A549 (cell line): ENCODE data around the gene TRIM50. TPM values are rescaled to one million over a fixed set of nuclear protein-coding genes. Genes with fewer than 3 reads are reported as not detected.

Source experiments
- ATAC-seq, 2 experiments: fragments of 200-7000 bp in 1 of 2; fragments of >200 bp in 1 of 2; cut with Nextera tagmentation in 1 of 2; cut with Tn5 transposase in 1 of 2; 3 replicates each; pipeline versions ENCODE4 v1.8.0 to v1.9.1; 2018 to 2020; ENCODE audit warnings: mild to moderate bottlenecking in 1 of 2, moderate library complexity in 1 of 2
- CTCF ChIA-PET: fragments of 300-600 bp; sonication (Branson Sonifier 250); formaldehyde crosslinking; extraction: SDS; loops from one replicate; lab custom pipeline; 2021; ENCODE audit warnings: antibody characterized with exemption, inconsistent platforms; lab: Yijun Ruan, JAX
- POLR2A ChIA-PET: fragments of 350-600 bp; formaldehyde crosslinking; extraction: SDS; loops from one replicate; lab custom pipeline; 2021; ENCODE audit warnings: antibody characterized with exemption, inconsistent platforms; lab: Yijun Ruan, JAX
- DNase-seq, 2 experiments: peaks; one replicate each; pipeline versions ENCODE4 v3.0.0 to v3.0.0-alpha.2; 2011 to 2016; ENCODE audit warnings: low read depth in 1 of 2, low spot score in 1 of 2
- FAIRE-seq: peaks from 2 replicates; lab custom pipeline; 2011; peaks lifted over from hg19 to GRCh38; lab: Jason Lieb, UNC
- H3K27ac ChIP-seq, 2 experiments: fragments of >200 bp; sonication (Bioruptor Twin); formaldehyde crosslinking; 3 replicates each; pipeline ENCODE4 v1.5.1; 2016 to 2017
- H3K4me1 ChIP-seq: fragments of >200 bp; sonication (Bioruptor Twin); formaldehyde crosslinking; 3 replicates; pipeline ENCODE4 v1.6.1; 2016
- H3K4me2 ChIP-seq: fragments of >200 bp; sonication (Bioruptor Twin); formaldehyde crosslinking; 3 replicates; pipeline ENCODE4 v1.6.1; 2016
- H3K4me3 ChIP-seq: fragments of >200 bp; sonication (Bioruptor Twin); formaldehyde crosslinking; 3 replicates; pipeline ENCODE4 v1.5.1; 2016
- H3K9me3 ChIP-seq: fragments of >200 bp; sonication (Bioruptor Twin); formaldehyde crosslinking; 3 replicates; pipeline ENCODE4 v1.6.1; 2016
- EHMT2 ChIP-seq: fragments of 200-600 bp; sonication (generic); IDR thresholded peaks from 2 replicates; pipeline ENCODE4 v1.6.1; 2016; ENCODE audit warnings: antibody characterized with exemption, low read depth, mild to moderate bottlenecking, moderate library complexity
- EP300 ChIP-seq, 2 experiments: fragments of >200 bp; sonication (Bioruptor Twin); formaldehyde crosslinking; IDR thresholded peaks; 2 replicates in 1 of 2; 3 replicates in 1 of 2; pipeline ENCODE4 v1.6.1; 2016 to 2017
- FOSB ChIP-seq: fragments of 250-450 bp; sonication (Bioruptor Pico); IDR thresholded peaks from 2 replicates; pipeline ENCODE4 v1.5.0; 2020; ENCODE audit warnings: mild to moderate bottlenecking, moderate library complexity
- GATA3 ChIP-seq: IDR thresholded peaks from 2 replicates; pipeline ENCODE4 v1.6.1; 2012; ENCODE audit warnings: borderline replicate concordance
- HDAC2 ChIP-seq: fragments of 200-600 bp; sonication (generic); IDR thresholded peaks from 2 replicates; pipeline ENCODE4 v1.6.1; 2016
- HEYL ChIP-seq: fragments of 250-450 bp; sonication (Bioruptor Pico); IDR thresholded peaks from 2 replicates; pipeline ENCODE4 v1.8.0; 2021; ENCODE audit warnings: mild to moderate bottlenecking, moderate library complexity
- KDM1A ChIP-seq: fragments of 200-600 bp; sonication (generic); IDR thresholded peaks from 2 replicates; pipeline ENCODE4 v1.6.1; 2016; ENCODE audit warnings: low read depth, mild to moderate bottlenecking
- MAZ ChIP-seq: fragments of 150-350 bp; IDR thresholded peaks from 2 replicates; pipeline ENCODE4 v1.6.1; 2014; ENCODE audit warnings: antibody characterized with exemption, low read depth, low read length, borderline replicate concordance
- NPAS2 ChIP-seq: fragments of 250-450 bp; sonication (Bioruptor Pico); IDR thresholded peaks from 2 replicates; pipeline ENCODE4 v1.8.0; 2022; ENCODE audit warnings: mild to moderate bottlenecking, moderate library complexity, borderline replicate concordance
- POLR2A ChIP-seq: IDR thresholded peaks from 2 replicates; pipeline ENCODE4 v1.6.1; 2012; ENCODE audit warnings: mild to moderate bottlenecking, low read length
- POLR2AphosphoS2 ChIP-seq: conservative IDR thresholded peaks from 2 replicates; pipeline ENCODE4 v1.6.1; 2012; ENCODE audit warnings: low read length, improper control_type of control experiment, inconsistent platforms
- RAD21 ChIP-seq, 2 experiments: fragments of >200 bp in 1 of 2; sonication (Bioruptor Twin) in 1 of 2; formaldehyde crosslinking in 1 of 2; IDR thresholded peaks in 1 of 2; conservative IDR thresholded peaks in 1 of 2; 2 replicates in 1 of 2; 3 replicates in 1 of 2; pipeline ENCODE4 v1.6.1; 2012 to 2018; ENCODE audit warnings: inconsistent platforms in 1 of 2
- RARB ChIP-seq: fragments of 250-450 bp; sonication (Bioruptor Pico); IDR thresholded peaks from 2 replicates; pipeline ENCODE4 v1.8.0; 2021; ENCODE audit warnings: mild to moderate bottlenecking, moderate library complexity
- RCOR1 ChIP-seq: fragments of 150-350 bp; IDR thresholded peaks from 2 replicates; pipeline ENCODE4 v1.6.1; 2014; ENCODE audit warnings: antibody characterized with exemption, low read length, low read depth
- RFX5 ChIP-seq: fragments of 450-650 bp; IDR thresholded peaks from 2 replicates; pipeline ENCODE4 v1.7.1; 2014; ENCODE audit warnings: antibody characterized with exemption, mild to moderate bottlenecking, moderate library complexity
- SMC3 ChIP-seq: fragments of >200 bp; sonication (Bioruptor Twin); formaldehyde crosslinking; IDR thresholded peaks from 3 replicates; pipeline ENCODE4 v1.6.1; 2018; ENCODE audit warnings: inconsistent platforms
- TFCP2L1 ChIP-seq: fragments of 250-450 bp; sonication (Bioruptor Pico); IDR thresholded peaks from 2 replicates; pipeline ENCODE4 v1.5.0; 2021; ENCODE audit warnings: mild to moderate bottlenecking
- TP53 ChIP-seq: fragments of 250-450 bp; sonication (Bioruptor Pico); IDR thresholded peaks from 2 replicates; pipeline ENCODE4 v1.5.0; 2021; ENCODE audit warnings: mild to moderate bottlenecking, moderate library complexity
- ZFP36 ChIP-seq: fragments of 450-650 bp; IDR thresholded peaks from 2 replicates; pipeline ENCODE4 v1.6.1; 2014; ENCODE audit warnings: borderline replicate concordance; ENCODE audit not compliant: partially characterized antibody
- ZNF302 ChIP-seq: fragments of 250-450 bp; sonication (Bioruptor Pico); IDR thresholded peaks from 2 replicates; pipeline ENCODE4 v1.9.0; 2021; ENCODE audit warnings: inconsistent platforms, mild to moderate bottlenecking, moderate library complexity
- WGBS: methylation state at CpG from one replicate; pipeline ENCODE4 v1.1.6; 2017; ENCODE audit errors: missing lambda C conversion rate; 5-methylcytosine and 5-hydroxymethylcytosine counted together
- polyA plus RNA-seq, 4 experiments: library from polyadenylated mRNA; depleted of rRNA in 3 of 4; stranded (reverse); fragments of >200 nt; fragmentation: RNase III in 1 of 4; extraction: RNeasy Plus Mini Kit Qiagen cat#74134 plus additional on column Dnase treatment in 1 of 4; gene quantifications; 2 replicates in 3 of 4; 3 replicates in 1 of 4; pipeline ENCODE4 v1.2.3, GENCODE V29; 2011 to 2017
- TF ChIP-seq, protein P1 (sequence below): fragments of >200 bp; sonication (Bioruptor Twin); formaldehyde crosslinking; IDR thresholded peaks from 3 replicates; pipeline ENCODE4 v1.6.1; 2016
- TF ChIP-seq, protein P2 (sequence below): fragments of 150-350 bp; IDR thresholded peaks from 2 replicates; pipeline ENCODE4 v1.6.1; 2014; ENCODE audit warnings: low read depth, mild to moderate bottlenecking, low read length
- TF ChIP-seq, protein P3 (sequence below): fragments of >200 bp; sonication (Bioruptor Twin); formaldehyde crosslinking; IDR thresholded peaks from 3 replicates; pipeline ENCODE4 v1.5.1; 2016
- TF ChIP-seq, protein P4 (sequence below): fragments of 200-600 bp; sonication (generic); IDR thresholded peaks from 2 replicates; pipeline ENCODE4 v1.6.1; 2016; ENCODE audit warnings: antibody characterized with exemption, mild to moderate bottlenecking, moderate library complexity

The TRIM50 gene
- polyA plus RNA-seq, 2 of the 4 experiments (the other 2 are of a cell fraction) = not detected

DNA sequence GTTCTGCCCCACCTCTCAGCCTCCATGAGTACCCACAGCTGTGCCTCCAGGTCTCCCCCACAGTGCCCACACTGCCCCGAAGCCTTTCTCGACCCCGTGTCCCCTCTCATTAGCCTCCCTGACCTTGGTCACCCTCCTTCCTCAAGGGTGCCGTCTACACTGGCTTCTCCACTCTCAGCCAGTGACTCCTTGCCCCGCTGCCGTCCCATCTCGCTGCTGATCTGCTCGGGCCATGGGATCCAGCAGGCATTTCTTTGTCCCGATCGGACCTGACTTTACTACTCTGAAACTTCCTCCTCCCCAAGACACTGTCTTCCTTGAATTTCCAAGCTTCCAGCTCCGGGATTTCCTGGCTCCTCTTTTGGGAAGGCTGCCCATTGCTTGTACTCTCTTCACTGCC, 31.4 kb upstream of the TRIM50 start:
- WGBS = 83% methylated on average over 11 of the region's 11 CpGs
- CTCF ChIA-PET = no interaction called here
- Histone ChIP-seq H3K9me3 (no peaks in the 10 kb centered on the region), H3K27ac (peak overlapping the region in 1 of 2 experiments; percentile 59; a peak in 2 of 6 replicates), H3K4me1 (peaks cover 9% of the 10 kb centered on the region), H3K4me3 (no peak overlapping the region), H3K4me2 (no peak overlapping the region)
- ATAC-seq (no peak), FAIRE-seq (no peak), DNase-seq (no peak)
- POLR2A ChIA-PET = no interaction called here
- no peak for TF ChIP-seq ZFP36
- no peak for TF ChIP-seq FOSB
- TF ChIP-seq, protein P1, sequence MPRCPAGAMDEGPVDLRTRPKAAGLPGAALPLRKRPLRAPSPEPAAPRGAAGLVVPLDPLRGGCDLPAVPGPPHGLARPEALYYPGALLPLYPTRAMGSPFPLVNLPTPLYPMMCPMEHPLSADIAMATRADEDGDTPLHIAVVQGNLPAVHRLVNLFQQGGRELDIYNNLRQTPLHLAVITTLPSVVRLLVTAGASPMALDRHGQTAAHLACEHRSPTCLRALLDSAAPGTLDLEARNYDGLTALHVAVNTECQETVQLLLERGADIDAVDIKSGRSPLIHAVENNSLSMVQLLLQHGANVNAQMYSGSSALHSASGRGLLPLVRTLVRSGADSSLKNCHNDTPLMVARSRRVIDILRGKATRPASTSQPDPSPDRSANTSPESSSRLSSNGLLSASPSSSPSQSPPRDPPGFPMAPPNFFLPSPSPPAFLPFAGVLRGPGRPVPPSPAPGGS = no peak
- TF ChIP-seq HEYL (CRISPR knock-in tag) = no peak
- TF ChIP-seq NPAS2 (CRISPR knock-in tag) = no peak
- TF ChIP-seq RARB (CRISPR knock-in tag) = no peak
- TF ChIP-seq POLR2A = no peak
- TF ChIP-seq EP300 (IDR thresholded peaks at IDR 0.05) = no peak
- no peak for TF ChIP-seq RAD21 (conservative IDR thresholded peaks at IDR 0.05 in 1 of 2, IDR thresholded peaks at IDR 0.05 in 1 of 2)
- TF ChIP-seq, protein P2, sequence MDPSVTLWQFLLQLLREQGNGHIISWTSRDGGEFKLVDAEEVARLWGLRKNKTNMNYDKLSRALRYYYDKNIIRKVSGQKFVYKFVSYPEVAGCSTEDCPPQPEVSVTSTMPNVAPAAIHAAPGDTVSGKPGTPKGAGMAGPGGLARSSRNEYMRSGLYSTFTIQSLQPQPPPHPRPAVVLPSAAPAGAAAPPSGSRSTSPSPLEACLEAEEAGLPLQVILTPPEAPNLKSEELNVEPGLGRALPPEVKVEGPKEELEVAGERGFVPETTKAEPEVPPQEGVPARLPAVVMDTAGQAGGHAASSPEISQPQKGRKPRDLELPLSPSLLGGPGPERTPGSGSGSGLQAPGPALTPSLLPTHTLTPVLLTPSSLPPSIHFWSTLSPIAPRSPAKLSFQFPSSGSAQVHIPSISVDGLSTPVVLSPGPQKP = no peak
- no peak for TF ChIP-seq HDAC2
- no peak for TF ChIP-seq POLR2AphosphoS2
- TF ChIP-seq MAZ = no peak
- no peak for TF ChIP-seq ZNF302 (CRISPR knock-in tag)
- TF ChIP-seq KDM1A = no peak
- TF ChIP-seq, protein P3, sequence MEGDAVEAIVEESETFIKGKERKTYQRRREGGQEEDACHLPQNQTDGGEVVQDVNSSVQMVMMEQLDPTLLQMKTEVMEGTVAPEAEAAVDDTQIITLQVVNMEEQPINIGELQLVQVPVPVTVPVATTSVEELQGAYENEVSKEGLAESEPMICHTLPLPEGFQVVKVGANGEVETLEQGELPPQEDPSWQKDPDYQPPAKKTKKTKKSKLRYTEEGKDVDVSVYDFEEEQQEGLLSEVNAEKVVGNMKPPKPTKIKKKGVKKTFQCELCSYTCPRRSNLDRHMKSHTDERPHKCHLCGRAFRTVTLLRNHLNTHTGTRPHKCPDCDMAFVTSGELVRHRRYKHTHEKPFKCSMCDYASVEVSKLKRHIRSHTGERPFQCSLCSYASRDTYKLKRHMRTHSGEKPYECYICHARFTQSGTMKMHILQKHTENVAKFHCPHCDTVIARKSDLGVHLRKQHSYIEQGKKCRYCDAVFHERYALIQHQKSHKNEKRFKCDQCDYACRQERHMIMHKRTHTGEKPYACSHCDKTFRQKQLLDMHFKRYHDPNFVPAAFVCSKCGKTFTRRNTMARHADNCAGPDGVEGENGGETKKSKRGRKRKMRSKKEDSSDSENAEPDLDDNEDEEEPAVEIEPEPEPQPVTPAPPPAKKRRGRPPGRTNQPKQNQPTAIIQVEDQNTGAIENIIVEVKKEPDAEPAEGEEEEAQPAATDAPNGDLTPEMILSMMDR = no peak

DNA sequence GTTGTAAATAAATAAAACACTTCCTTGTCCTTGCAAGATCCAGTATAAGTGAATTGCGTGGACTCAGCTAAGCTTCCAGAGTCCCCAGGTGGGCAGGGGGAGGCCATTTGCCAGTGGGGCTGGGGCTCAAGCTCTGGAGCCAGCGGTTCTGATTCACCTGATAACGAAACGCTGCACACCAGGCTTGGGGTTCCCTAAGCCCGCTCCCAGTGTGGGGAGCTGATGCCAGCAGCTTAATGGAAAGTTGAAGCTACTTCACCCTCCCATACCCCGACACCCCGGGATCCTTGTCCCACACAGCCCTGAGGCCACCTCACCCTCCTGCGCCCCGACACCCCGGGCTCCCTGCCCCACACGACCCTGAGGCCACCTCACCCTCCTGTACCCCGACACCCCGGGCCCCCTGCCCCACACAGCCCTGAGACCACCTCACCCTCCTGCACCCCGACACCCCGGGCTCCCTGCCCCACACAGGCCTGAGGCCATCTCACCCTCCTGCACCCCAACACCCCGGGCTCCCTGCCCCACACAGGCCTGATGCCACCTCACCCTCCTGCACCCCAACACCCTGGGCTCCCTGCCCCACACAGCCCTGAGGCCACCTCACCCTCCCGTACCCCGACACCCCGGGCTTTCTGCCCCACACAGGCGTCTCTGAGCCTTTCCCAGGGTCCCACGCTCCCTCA, 30.9 kb upstream of the TRIM50 start:
- peak overlapping the region; percentile 34 to 59; a peak in 5 of 6 replicates for H3K27ac ChIP-seq
- no peaks in the 10 kb centered on the region for H3K9me3 ChIP-seq
- ChIA-PET POLR2A (no interaction called here), CTCF (interaction anchor here (1.2 to 3.2 kb wide), 3 partner anchors 34 to 93 kb away, joined by 3 to 11 read pairs (median 8); no protein-coding TSS in a partner anchor)
- peak overlapping the region; percentile 29; the same call in 1 of the 3 replicates for H3K4me3 ChIP-seq
- no peak for FAIRE-seq
- no peak for DNase-seq
- no peak for TF ChIP-seq RCOR1
- peaks cover 9% of the 10 kb centered on the region for H3K4me1 ChIP-seq
- H3K4me2 ChIP-seq = peak overlapping the region; percentile 75
- peak in 1 of 2 experiments; percentile 36; a peak in 3 of 6 replicates for ATAC-seq
- 76% methylated on average over 13 of the region's 21 CpGs for WGBS

DNA sequence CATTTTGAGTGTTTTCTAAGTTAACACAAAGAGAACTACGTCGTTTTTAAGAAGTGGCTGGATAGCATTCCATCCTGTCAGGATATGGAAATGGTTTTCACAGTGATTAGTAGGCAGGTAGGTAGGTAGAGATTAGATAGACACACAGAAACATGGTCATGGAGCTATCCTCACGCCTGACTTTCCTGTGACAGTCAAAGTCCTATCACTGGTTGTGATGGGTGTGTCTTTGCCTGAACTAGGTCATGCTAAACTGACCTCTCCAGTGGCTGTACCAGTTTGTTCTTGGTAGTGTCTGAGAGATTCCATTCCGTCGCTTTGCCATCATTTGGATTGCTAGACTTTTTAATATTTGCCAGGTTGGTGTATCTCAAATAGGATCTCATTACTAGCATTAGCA, 28.3 kb upstream of the TRIM50 start:
- no peaks in the 10 kb centered on the region for H3K9me3 ChIP-seq
- no peak overlapping the region for H3K27ac ChIP-seq
- ChIA-PET CTCF (interaction anchor here (2.4 to 3.2 kb wide), 2 partner anchors 14 to 96 kb away, joined by 6 to 11 read pairs; no protein-coding TSS in a partner anchor), POLR2A (no interaction called here)
- no peak for FAIRE-seq
- no peak for DNase-seq
- no peak overlapping the region for H3K4me2 ChIP-seq
- WGBS = 76% methylated on average over 5 of the region's 5 CpGs
- ATAC-seq = no peak
- peaks cover 9% of the 10 kb centered on the region for H3K4me1 ChIP-seq
- no peak overlapping the region for H3K4me3 ChIP-seq
- TF ChIP-seq, protein P4, sequence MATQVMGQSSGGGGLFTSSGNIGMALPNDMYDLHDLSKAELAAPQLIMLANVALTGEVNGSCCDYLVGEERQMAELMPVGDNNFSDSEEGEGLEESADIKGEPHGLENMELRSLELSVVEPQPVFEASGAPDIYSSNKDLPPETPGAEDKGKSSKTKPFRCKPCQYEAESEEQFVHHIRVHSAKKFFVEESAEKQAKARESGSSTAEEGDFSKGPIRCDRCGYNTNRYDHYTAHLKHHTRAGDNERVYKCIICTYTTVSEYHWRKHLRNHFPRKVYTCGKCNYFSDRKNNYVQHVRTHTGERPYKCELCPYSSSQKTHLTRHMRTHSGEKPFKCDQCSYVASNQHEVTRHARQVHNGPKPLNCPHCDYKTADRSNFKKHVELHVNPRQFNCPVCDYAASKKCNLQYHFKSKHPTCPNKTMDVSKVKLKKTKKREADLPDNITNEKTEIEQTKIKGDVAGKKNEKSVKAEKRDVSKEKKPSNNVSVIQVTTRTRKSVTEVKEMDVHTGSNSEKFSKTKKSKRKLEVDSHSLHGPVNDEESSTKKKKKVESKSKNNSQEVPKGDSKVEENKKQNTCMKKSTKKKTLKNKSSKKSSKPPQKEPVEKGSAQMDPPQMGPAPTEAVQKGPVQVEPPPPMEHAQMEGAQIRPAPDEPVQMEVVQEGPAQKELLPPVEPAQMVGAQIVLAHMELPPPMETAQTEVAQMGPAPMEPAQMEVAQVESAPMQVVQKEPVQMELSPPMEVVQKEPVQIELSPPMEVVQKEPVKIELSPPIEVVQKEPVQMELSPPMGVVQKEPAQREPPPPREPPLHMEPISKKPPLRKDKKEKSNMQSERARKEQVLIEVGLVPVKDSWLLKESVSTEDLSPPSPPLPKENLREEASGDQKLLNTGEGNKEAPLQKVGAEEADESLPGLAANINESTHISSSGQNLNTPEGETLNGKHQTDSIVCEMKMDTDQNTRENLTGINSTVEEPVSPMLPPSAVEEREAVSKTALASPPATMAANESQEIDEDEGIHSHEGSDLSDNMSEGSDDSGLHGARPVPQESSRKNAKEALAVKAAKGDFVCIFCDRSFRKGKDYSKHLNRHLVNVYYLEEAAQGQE = no peak
- TF ChIP-seq GATA3 (no peak), FOSB (no peak), RARB (CRISPR knock-in tag) (no peak), KDM1A (no peak), MAZ (no peak), SMC3 (no peak), RFX5 (no peak), TFCP2L1 (no peak), EHMT2 (no peak), TP53 (CRISPR knock-in tag) (no peak)
- TF ChIP-seq, protein P1 = no peak
